GM18870 (cell line): ENCODE measurements around the gene STK32B.
"Not testable (repeated sequence)": the region's sequence is repeated elsewhere in the genome, so short reads cannot be mapped to it uniquely, and the experiment has no call there.

ENCODE experiments used
- ATAC-seq: cut with Tn5 transposase; IDR thresholded peaks from one replicate; pipeline ENCODE4 v1.9.1; 2021; ENCODE audit warnings: moderate library complexity; ENCODE audit not compliant: unreplicated experiment

Gene STK32B

GRCh38 chr4:5249727-5250126, 198.4 kb downstream of the STK32B start:
- no peak for ATAC-seq

GRCh38 chr4:5250536-5250935, 199.3 kb downstream of the STK32B start:
- ATAC-seq, result not testable (repeated sequence)

GRCh38 chr4:5256421-5256820, 205.1 kb downstream of the STK32B start:
- ATAC-seq, result no peak

- ATAC-seq, result no peak
These were observed 205.8 kb downstream of the STK32B start for GRCh38 chr4:5257086-5257485.

GRCh38 chr4:5259471-5259870, 208.2 kb downstream of the STK32B start:
- no peak for ATAC-seq

- no peak for ATAC-seq
These were observed 208.8 kb downstream of the STK32B start for GRCh38 chr4:5260121-5260520.

- ATAC-seq, result no peak
These were observed 210.6 kb downstream of the STK32B start for GRCh38 chr4:5261866-5262265.

GRCh38 chr4:5266991-5267390, 215.7 kb downstream of the STK32B start:
- no peak for ATAC-seq

GRCh38 chr4:5267408-5267807, 216.1 kb downstream of the STK32B start:
- ATAC-seq, result no peak

GRCh38 chr4:5276475-5277075, 225.3 kb downstream of the STK32B start:
- no peak for ATAC-seq

GRCh38 chr4:5277079-5277478, 225.8 kb downstream of the STK32B start:
- no peak for ATAC-seq

- ATAC-seq, result no peak
These were observed 226.9 kb downstream of the STK32B start for GRCh38 chr4:5278213-5278612.

- ATAC-seq, result not testable (repeated sequence)
These were observed 228.8 kb downstream of the STK32B start for GRCh38 chr4:5280069-5280468.

GRCh38 chr4:5280828-5281227, 229.5 kb downstream of the STK32B start:
- ATAC-seq, result no peak

- ATAC-seq, result no peak
These were observed 232.6 kb downstream of the STK32B start for GRCh38 chr4:5283837-5284236.

- ATAC-seq, result no peak
These were observed 233.2 kb downstream of the STK32B start for GRCh38 chr4:5284517-5284916.

- no peak for ATAC-seq
These were observed 240.8 kb downstream of the STK32B start for GRCh38 chr4:5292101-5292500.

GRCh38 chr4:5298000-5298787, 246.9 kb downstream of the STK32B start:
- not testable (repeated sequence) for ATAC-seq

- no peak for ATAC-seq
These were observed 249.0 kb downstream of the STK32B start for GRCh38 chr4:5300283-5300682.

- no peak for ATAC-seq
These were observed 256.6 kb downstream of the STK32B start for GRCh38 chr4:5307928-5308327.

- no peak for ATAC-seq
These were observed 271.0 kb downstream of the STK32B start for GRCh38 chr4:5322321-5322720.

- no peak for ATAC-seq
These were observed 279.2 kb downstream of the STK32B start for GRCh38 chr4:5330339-5330989.
